Vagina (tissue), 2 donors: ENCODE data around the gene TSC1. TPM values are rescaled to one million over a fixed set of nuclear protein-coding genes. Genes with fewer than 3 reads are reported as not detected.

Experiments
- DNase-seq, 2 donors: peaks; one replicate each; pipeline ENCODE4 v3.0.0-alpha.2; 2017; ENCODE audit errors: extremely low spot score in 2 of 2
- H3K27ac ChIP-seq: fragments of 200-600 bp; sonication (generic); one replicate; pipeline ENCODE4 v1.5.1; 2019
- H3K27me3 ChIP-seq: fragments of 200-600 bp; sonication (generic); one replicate; pipeline ENCODE4 v1.5.1; 2019
- H3K36me3 ChIP-seq, 2 donors: fragments of 200-600 bp; sonication (generic); one replicate each; pipeline ENCODE4 v1.5.1; 2017 to 2019
- H3K4me1 ChIP-seq: fragments of 200-600 bp; sonication (generic); one replicate; pipeline ENCODE4 v1.5.1; 2019
- H3K4me3 ChIP-seq, 2 donors: fragments of 200-600 bp; sonication (generic); 1 replicate in 1 of 2; 2 replicates in 1 of 2; pipeline ENCODE4 v1.5.1; 2016 to 2019
- H3K9me3 ChIP-seq: fragments of 200-600 bp; sonication (generic); one replicate; pipeline ENCODE4 v1.5.1; 2019
- POLR2A ChIP-seq, 2 donors: fragments of 450-650 bp; IDR thresholded peaks; one replicate each; pipeline ENCODE4 v1.6.1; 2017; ENCODE audit warnings: antibody characterized with exemption in 2 of 2, mild to moderate bottlenecking in 2 of 2, moderate library complexity in 2 of 2
- POLR2AphosphoS5 ChIP-seq, 2 donors: sonication (generic); formaldehyde crosslinking; IDR thresholded peaks; one replicate each; pipeline ENCODE4 v1.9.0; 2017; ENCODE audit warnings: antibody characterized with exemption in 2 of 2, mild to moderate bottlenecking in 2 of 2, low read depth in 1 of 2; ENCODE audit not compliant: insufficient read depth in 1 of 2
- intact Hi-C: fragments of 100-400 bp; cut with DNase I; formaldehyde crosslinking; loops from one replicate; pipeline ENCODE4 v1.15.1; 2023
- total RNA-seq: library from RNA; depleted of rRNA; stranded (reverse); fragments of >200 nt; gene quantifications from one replicate; pipeline ENCODE4 v1.2.3, GENCODE V29; 2016
- TF ChIP-seq, protein P1 (sequence below), 3 experiments: fragments of 450-650 bp in 2 of 3; fragments of 200-600 bp in 1 of 3; sonication (generic) in 1 of 3; IDR thresholded peaks; one replicate each; pipeline ENCODE4 v1.5.1; 2017 to 2019; ENCODE audit warnings: antibody characterized with exemption in 3 of 3, mild to moderate bottlenecking in 2 of 3, moderate library complexity in 2 of 3

Gene TSC1
- total RNA-seq, 1 donor from 2014 or later, result 56.2 TPM

- H3K36me3 ChIP-seq, result peaks cover 0 to 9% of the 10 kb centered on the region in 2 donors
- TF ChIP-seq, protein P1, sequence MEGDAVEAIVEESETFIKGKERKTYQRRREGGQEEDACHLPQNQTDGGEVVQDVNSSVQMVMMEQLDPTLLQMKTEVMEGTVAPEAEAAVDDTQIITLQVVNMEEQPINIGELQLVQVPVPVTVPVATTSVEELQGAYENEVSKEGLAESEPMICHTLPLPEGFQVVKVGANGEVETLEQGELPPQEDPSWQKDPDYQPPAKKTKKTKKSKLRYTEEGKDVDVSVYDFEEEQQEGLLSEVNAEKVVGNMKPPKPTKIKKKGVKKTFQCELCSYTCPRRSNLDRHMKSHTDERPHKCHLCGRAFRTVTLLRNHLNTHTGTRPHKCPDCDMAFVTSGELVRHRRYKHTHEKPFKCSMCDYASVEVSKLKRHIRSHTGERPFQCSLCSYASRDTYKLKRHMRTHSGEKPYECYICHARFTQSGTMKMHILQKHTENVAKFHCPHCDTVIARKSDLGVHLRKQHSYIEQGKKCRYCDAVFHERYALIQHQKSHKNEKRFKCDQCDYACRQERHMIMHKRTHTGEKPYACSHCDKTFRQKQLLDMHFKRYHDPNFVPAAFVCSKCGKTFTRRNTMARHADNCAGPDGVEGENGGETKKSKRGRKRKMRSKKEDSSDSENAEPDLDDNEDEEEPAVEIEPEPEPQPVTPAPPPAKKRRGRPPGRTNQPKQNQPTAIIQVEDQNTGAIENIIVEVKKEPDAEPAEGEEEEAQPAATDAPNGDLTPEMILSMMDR (IDR thresholded peaks at IDR 0.05), result no peak
- no peak for TF ChIP-seq POLR2A (IDR thresholded peaks at IDR 0.05)
- no peak for TF ChIP-seq POLR2AphosphoS5 (IDR thresholded peaks at IDR 0.05; ENCODE audit: insufficient read depth in 1 of 2, low read depth in 1 of 2)
- intact Hi-C loops, result no loop called here
Measured at GRCh38 chr9:132885720-132886333, 58.6 kb downstream of the TSC1 start.

GRCh38 chr9:132883349-132884294, 60.8 kb downstream of the TSC1 start:
- DNase-seq, result no peak
- Histone ChIP-seq H3K36me3 (peaks cover 0 to 9% of the 10 kb centered on the region in 2 donors), H3K4me3 (no peak overlapping the region), H3K4me1 (peaks cover 8% of the 10 kb centered on the region), H3K27ac (no peak overlapping the region), H3K27me3 (no peaks in the 10 kb centered on the region), H3K9me3 (no peaks in the 10 kb centered on the region)
- TF ChIP-seq POLR2A (IDR thresholded peaks at IDR 0.05), result no peak
- intact Hi-C loops, result no loop called here

More at GRCh38 chr9:132885720-132886333, 58.6 kb downstream of the TSC1 start:
- Histone ChIP-seq H3K4me3 (no peak overlapping the region), H3K27me3 (no peaks in the 10 kb centered on the region), H3K9me3 (no peaks in the 10 kb centered on the region), H3K27ac (no peak overlapping the region), H3K4me1 (no peaks in the 10 kb centered on the region)
- no peak for DNase-seq

- Histone ChIP-seq H3K4me3 (no peak overlapping the region), H3K27me3 (no peaks in the 10 kb centered on the region), H3K4me1 (peaks cover 11% of the 10 kb centered on the region), H3K36me3 (peaks cover 0 to 3% of the 10 kb centered on the region in 2 donors), H3K9me3 (no peaks in the 10 kb centered on the region), H3K27ac (no peak overlapping the region)
- intact Hi-C loops, result no loop called here
- TF ChIP-seq POLR2AphosphoS5 (IDR thresholded peaks at IDR 0.05; ENCODE audit: insufficient read depth in 1 of 2, low read depth in 1 of 2), result no peak
- TF ChIP-seq POLR2A (IDR thresholded peaks at IDR 0.05), result no peak
- TF ChIP-seq, protein P1 (IDR thresholded peaks at IDR 0.05), result no peak
- DNase-seq, result no peak
Measured at GRCh38 chr9:132882616-132883015, 61.8 kb downstream of the TSC1 start.

DNA sequence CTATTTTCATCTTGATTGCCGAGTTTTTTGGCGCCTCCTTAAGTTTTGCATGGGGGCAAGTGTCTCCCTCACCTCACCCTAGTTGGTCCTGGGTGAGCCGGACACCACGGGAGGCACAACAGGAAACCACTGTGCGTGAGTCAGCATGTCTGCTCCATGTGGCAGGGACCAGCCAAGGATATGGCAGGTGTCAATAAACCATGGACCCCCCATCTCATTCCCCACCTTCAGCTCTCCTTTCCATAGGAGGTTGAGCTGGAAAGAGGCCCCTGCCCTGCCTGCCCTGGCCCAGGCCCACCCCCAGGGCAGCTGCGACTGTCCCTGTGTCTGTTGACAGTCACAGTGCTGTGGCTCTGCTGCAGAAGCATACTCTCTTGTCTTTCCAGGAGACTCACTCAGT, 62.6 kb downstream of the TSC1 start:
- H3K9me3 ChIP-seq, result no peaks in the 10 kb centered on the region
- H3K27ac ChIP-seq, result no peak overlapping the region
- intact Hi-C loops, result no loop called here
- H3K27me3 ChIP-seq, result no peaks in the 10 kb centered on the region
- no peak overlapping the region for H3K4me3 ChIP-seq
- peaks cover 14% of the 10 kb centered on the region for H3K4me1 ChIP-seq
- no peaks in the 10 kb centered on the region for H3K36me3 ChIP-seq
- no peak for DNase-seq
- TF ChIP-seq POLR2AphosphoS5 (IDR thresholded peaks at IDR 0.05; ENCODE audit: insufficient read depth in 1 of 2, low read depth in 1 of 2), result no peak
- TF ChIP-seq, protein P1 (IDR thresholded peaks at IDR 0.05), result no peak
- no peak for TF ChIP-seq POLR2A (IDR thresholded peaks at IDR 0.05)

DNA sequence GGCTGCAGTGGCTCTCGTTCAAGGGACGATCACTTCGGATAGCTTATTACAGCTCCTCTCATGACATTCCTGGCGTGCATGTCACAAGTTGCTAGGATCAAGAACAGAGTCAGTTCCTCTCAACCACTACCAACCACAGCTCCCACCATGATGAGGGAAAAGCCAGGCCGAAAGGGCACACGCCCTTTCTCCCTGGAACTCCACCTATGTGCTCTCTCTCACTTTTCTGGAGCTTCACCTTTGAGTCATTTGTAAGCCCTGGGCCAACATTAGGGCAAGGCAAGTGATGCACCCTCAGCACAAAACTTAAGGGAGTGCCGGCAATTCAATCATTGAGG, 64.1 kb downstream of the TSC1 start:
- Histone ChIP-seq H3K27me3 (no peaks in the 10 kb centered on the region), H3K27ac (peak overlapping the region; percentile 91), H3K4me1 (peaks cover 14% of the 10 kb centered on the region), H3K36me3 (no peaks in the 10 kb centered on the region), H3K4me3 (no peak overlapping the region), H3K9me3 (no peaks in the 10 kb centered on the region)
- intact Hi-C loops, result no loop called here
- no peak for DNase-seq
- TF ChIP-seq, protein P1 (IDR thresholded peaks at IDR 0.05), result no peak
- peak in 1 of 2 donors; percentile 28 for TF ChIP-seq POLR2AphosphoS5 (IDR thresholded peaks at IDR 0.05; ENCODE audit: insufficient read depth in 1 of 2, low read depth in 1 of 2)
- no peak for TF ChIP-seq POLR2A (IDR thresholded peaks at IDR 0.05)
